NCI-H774 (cell line): ENCODE measurements around the gene KATNBL1.
"Not testable (repeated sequence)": the region's sequence is repeated elsewhere in the genome, so short reads cannot be mapped to it uniquely, and the experiment has no call there.

ENCODE experiments used
- DNase-seq: peaks from one replicate; lab custom pipeline; 2025; lab: John Stamatoyannopoulos, UW

The KATNBL1 gene

GRCh38 chr15:34203305-34203704 lies 6.6 kb downstream of the KATNBL1 start:
- DNase-seq = no peak

GRCh38 chr15:34193272-34193671 lies 16.6 kb downstream of the KATNBL1 start:
- not testable (repeated sequence) for DNase-seq

GRCh38 chr15:34188711-34189110 lies 21.2 kb downstream of the KATNBL1 start:
- no peak for DNase-seq

- DNase-seq = no peak
These were observed 24.2 kb downstream of the KATNBL1 start for GRCh38 chr15:34185666-34186065.

- no peak for DNase-seq
These were observed 27.0 kb downstream of the KATNBL1 start for GRCh38 chr15:34182942-34183341.

- DNase-seq = no peak
These were observed 30.7 kb downstream of the KATNBL1 start for GRCh38 chr15:34179234-34179633.

- DNase-seq = not testable (repeated sequence)
These were observed 43.8 kb downstream of the KATNBL1 start for GRCh38 chr15:34165987-34166573.

- DNase-seq = no peak
These were observed 48.5 kb downstream of the KATNBL1 start for GRCh38 chr15:34161329-34161963.

GRCh38 chr15:34160735-34161134 lies 49.2 kb downstream of the KATNBL1 start:
- DNase-seq = no peak

GRCh38 chr15:34158355-34158754 lies 51.5 kb downstream of the KATNBL1 start:
- DNase-seq = no peak

GRCh38 chr15:34155859-34156258 lies 54.0 kb downstream of the KATNBL1 start:
- no peak for DNase-seq

GRCh38 chr15:34154725-34155204 lies 55.1 kb downstream of the KATNBL1 start:
- DNase-seq = no peak

- no peak for DNase-seq
These were observed 62.3 kb downstream of the KATNBL1 start for GRCh38 chr15:34147371-34148140.

- DNase-seq = no peak
These were observed 76.4 kb downstream of the KATNBL1 start for GRCh38 chr15:34133511-34133910.

- no peak for DNase-seq
These were observed 77.0 kb downstream of the KATNBL1 start for GRCh38 chr15:34132881-34133280.

- DNase-seq = no peak
These were observed 81.0 kb downstream of the KATNBL1 start for GRCh38 chr15:34128898-34129297.

GRCh38 chr15:34126522-34126921 lies 83.4 kb downstream of the KATNBL1 start:
- DNase-seq = no peak

GRCh38 chr15:34125945-34126344 lies 84.0 kb downstream of the KATNBL1 start:
- DNase-seq = no peak

GRCh38 chr15:34124651-34125050 lies 85.2 kb downstream of the KATNBL1 start:
- no peak for DNase-seq

- no peak for DNase-seq
These were observed 87.1 kb downstream of the KATNBL1 start for GRCh38 chr15:34122771-34123183.

GRCh38 chr15:34121786-34122185 lies 88.1 kb downstream of the KATNBL1 start:
- DNase-seq = not testable (repeated sequence)

GRCh38 chr15:34120420-34120819 lies 89.5 kb downstream of the KATNBL1 start:
- DNase-seq = not testable (repeated sequence)

GRCh38 chr15:34119291-34119690 lies 90.6 kb downstream of the KATNBL1 start:
- no peak for DNase-seq
